Measurements from ENCODE around the gene KDM8.

- TF ChIP-seq, protein P1, sequence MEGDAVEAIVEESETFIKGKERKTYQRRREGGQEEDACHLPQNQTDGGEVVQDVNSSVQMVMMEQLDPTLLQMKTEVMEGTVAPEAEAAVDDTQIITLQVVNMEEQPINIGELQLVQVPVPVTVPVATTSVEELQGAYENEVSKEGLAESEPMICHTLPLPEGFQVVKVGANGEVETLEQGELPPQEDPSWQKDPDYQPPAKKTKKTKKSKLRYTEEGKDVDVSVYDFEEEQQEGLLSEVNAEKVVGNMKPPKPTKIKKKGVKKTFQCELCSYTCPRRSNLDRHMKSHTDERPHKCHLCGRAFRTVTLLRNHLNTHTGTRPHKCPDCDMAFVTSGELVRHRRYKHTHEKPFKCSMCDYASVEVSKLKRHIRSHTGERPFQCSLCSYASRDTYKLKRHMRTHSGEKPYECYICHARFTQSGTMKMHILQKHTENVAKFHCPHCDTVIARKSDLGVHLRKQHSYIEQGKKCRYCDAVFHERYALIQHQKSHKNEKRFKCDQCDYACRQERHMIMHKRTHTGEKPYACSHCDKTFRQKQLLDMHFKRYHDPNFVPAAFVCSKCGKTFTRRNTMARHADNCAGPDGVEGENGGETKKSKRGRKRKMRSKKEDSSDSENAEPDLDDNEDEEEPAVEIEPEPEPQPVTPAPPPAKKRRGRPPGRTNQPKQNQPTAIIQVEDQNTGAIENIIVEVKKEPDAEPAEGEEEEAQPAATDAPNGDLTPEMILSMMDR (IDR thresholded peaks at IDR 0.05; ENCODE audit: insufficient read depth, low read length, poor library complexity, severe bottlenecking) = no peak
- TF ChIP-seq EZH2phosphoT487 (conservative IDR thresholded peaks at IDR 0.05; ENCODE audit: low read length) = no peak
Observed at GRCh38 chr16:27231692-27232060, 28.4 kb downstream of the KDM8 start.
